H1 (cell line): ENCODE measurements around the gene CACNB4.

Experiments
- CBX5 ChIP-seq: fragments of 300-800, 300-1000 bp; sonication (generic); IDR thresholded peaks from 2 replicates; pipeline ENCODE4 v1.7.1; 2016; ENCODE audit warnings: antibody characterized with exemption, low read length, low read depth
- CTCF ChIP-seq, 3 experiments: IDR thresholded peaks; 1 replicate in 2 of 3; 2 replicates in 1 of 3; pipeline versions ENCODE4 v1.5.1 to v1.6.1; 2011; ENCODE audit warnings: low read length in 3 of 3, mild to moderate bottlenecking in 3 of 3, inconsistent platforms in 2 of 3, low read depth in 1 of 3, moderate library complexity in 1 of 3; ENCODE audit not compliant: insufficient read depth in 1 of 3; ENCODE audit errors: control extremely low read depth in 1 of 3
- EP300 ChIP-seq, 2 experiments: IDR thresholded peaks; 1 replicate in 1 of 2; 2 replicates in 1 of 2; pipeline ENCODE4 v1.6.1; 2011 to 2012; ENCODE audit warnings: low read depth in 2 of 2, low read length in 2 of 2, mild to moderate bottlenecking in 2 of 2, borderline replicate concordance in 1 of 2, inconsistent platforms in 1 of 2, moderate library complexity in 1 of 2
- EZH2 ChIP-seq: fragments of 200-600 bp; sonication (generic); IDR thresholded peaks from 2 replicates; pipeline ENCODE4 v1.7.1; 2012; ENCODE audit warnings: low read depth, mild to moderate bottlenecking, moderate library complexity, low read length, inconsistent platforms; ENCODE audit not compliant: severe bottlenecking
- HDAC6 ChIP-seq: IDR thresholded peaks from one replicate; pipeline ENCODE4 v1.7.1; 2012; ENCODE audit warnings: low read depth, mild to moderate bottlenecking, inconsistent platforms, low read length, moderate library complexity
- JUN ChIP-seq: IDR thresholded peaks from 2 replicates; pipeline ENCODE4 v1.6.1; 2011; ENCODE audit warnings: low read depth, mild to moderate bottlenecking, improper control_type of control experiment, low read length
- MAX ChIP-seq: IDR thresholded peaks from 2 replicates; pipeline ENCODE4 v1.6.1; 2012; ENCODE audit warnings: inconsistent platforms
- NANOG ChIP-seq: IDR thresholded peaks from 2 replicates; pipeline ENCODE4 v1.6.1; 2011; ENCODE audit warnings: low read length, low read depth, mild to moderate bottlenecking, inconsistent platforms; ENCODE audit not compliant: insufficient read depth, poor library complexity, severe bottlenecking
- NRF1 ChIP-seq: IDR thresholded peaks from 2 replicates; pipeline ENCODE4 v1.6.1; 2011; ENCODE audit warnings: mild to moderate bottlenecking, low read depth, low read length, improper control_type of control experiment
- SUZ12 ChIP-seq: fragments of 200-600 bp; sonication (generic); IDR thresholded peaks from 2 replicates; pipeline ENCODE4 v1.6.1; 2012; ENCODE audit warnings: mild to moderate bottlenecking, inconsistent platforms, low read length, moderate library complexity, mixed read lengths
- TAF1 ChIP-seq: IDR thresholded peaks from 2 replicates; pipeline ENCODE4 v1.6.1; 2011; ENCODE audit warnings: mild to moderate bottlenecking, low read depth, low read length

GRCh38 chr2:151802315-151802714, 296.5 kb downstream of the CACNB4 start:
- TF ChIP-seq EZH2: no peak
- no peak for TF ChIP-seq JUN
- no peak for TF ChIP-seq EP300 (IDR thresholded peaks at IDR 0.05; ENCODE audit: borderline replicate concordance in 1 of 2, low read depth in 2 of 2, low read length in 2 of 2)
- no peak for TF ChIP-seq CBX5
- no peak for TF ChIP-seq CTCF (IDR thresholded peaks at IDR 0.05; ENCODE audit: control extremely low read depth in 1 of 3, insufficient read depth in 1 of 3, low read depth in 1 of 3, low read length in 3 of 3)
- no peak for TF ChIP-seq SUZ12
- TF ChIP-seq NANOG: no peak
- TF ChIP-seq NRF1: no peak
- TF ChIP-seq TAF1: no peak
- TF ChIP-seq MAX: no peak
- TF ChIP-seq HDAC6: no peak
